GM12865 (cell line): Measurements from ENCODE around the gene PDGFA.

Experiments
- DNase-seq: peaks from one replicate; pipeline ENCODE4 v3.0.0; 2010; ENCODE audit warnings: low read depth
- H3K4me3 ChIP-seq: 2 replicates; pipeline ENCODE4 v1.5.1; 2011; ENCODE audit warnings: mild to moderate bottlenecking, low read depth, low read length, control low read depth
- CTCF ChIP-seq: IDR thresholded peaks from 2 replicates; pipeline ENCODE4 v1.5.1; 2011; ENCODE audit warnings: low read length, control low read depth, low read depth, inconsistent platforms; ENCODE audit not compliant: insufficient read depth; ENCODE audit errors: missing control alignments

The PDGFA gene

GRCh38 chr7:471191-471865 is 48.3 kb downstream of the PDGFA start:
- H3K4me3 ChIP-seq = no peak overlapping the region
- TF ChIP-seq CTCF = no peak
- DNase-seq = no peak

- DNase-seq = no peak
These were observed 50.1 kb downstream of the PDGFA start for GRCh38 chr7:469563-469961.

GRCh38 chr7:468681-469562 is 50.7 kb downstream of the PDGFA start:
- DNase-seq = no peak
- no peak overlapping the region for H3K4me3 ChIP-seq
- no peak for TF ChIP-seq CTCF

More at GRCh38 chr7:469563-469961, 50.1 kb downstream of the PDGFA start:
- H3K4me3 ChIP-seq = no peak overlapping the region
- TF ChIP-seq CTCF = no peak

DNA sequence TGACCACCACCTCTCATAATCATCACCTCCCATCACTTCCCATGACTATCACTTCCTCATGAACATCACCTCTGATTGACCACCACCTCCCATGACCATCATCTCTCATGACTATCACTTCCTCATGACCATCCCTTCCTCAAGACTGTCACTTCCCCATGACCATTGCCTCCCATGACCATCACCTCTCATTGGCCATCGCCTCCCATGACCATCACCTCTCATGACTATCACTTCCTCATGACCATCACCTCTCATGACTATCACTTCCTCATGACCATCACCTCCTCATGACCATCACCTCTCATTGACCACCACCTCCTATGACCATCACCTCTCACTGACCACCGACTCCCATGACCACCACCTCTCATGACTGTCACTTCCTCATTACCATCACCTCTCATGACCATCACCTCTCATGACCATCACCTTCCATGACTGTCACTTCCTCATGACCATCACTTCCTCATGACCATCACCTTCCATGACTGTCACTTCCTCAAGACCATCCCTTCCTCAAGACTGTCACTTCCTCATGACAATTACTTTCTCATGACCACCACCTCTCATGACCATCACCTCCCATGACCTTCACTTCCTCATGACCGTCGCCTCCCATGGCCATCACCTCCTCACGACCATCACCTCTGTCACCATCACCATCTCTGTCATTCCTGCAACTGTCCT is 51.6 kb downstream of the PDGFA start:
- no peak for TF ChIP-seq CTCF
- DNase-seq = no peak
- no peak overlapping the region for H3K4me3 ChIP-seq

DNA sequence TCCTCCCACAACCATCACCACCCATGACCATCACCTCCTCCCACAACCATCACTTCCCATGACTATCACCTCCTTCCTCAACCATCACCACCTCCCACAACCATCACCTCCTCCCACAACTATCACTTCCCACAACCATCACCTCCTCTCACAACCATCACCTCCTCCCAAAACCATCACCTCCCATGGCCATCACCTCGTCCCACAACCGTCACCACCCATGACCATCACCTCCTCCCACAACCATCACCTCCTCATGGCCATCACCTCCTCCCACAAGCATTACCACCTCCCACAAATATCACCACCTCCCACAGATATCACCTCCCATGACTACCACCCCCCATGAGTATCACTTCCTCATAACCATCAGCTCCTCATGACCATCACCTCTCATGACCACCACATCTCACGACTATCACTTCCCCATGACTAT is 52.2 kb downstream of the PDGFA start:
- no peak overlapping the region for H3K4me3 ChIP-seq
- DNase-seq = no peak

More for the DNA sequence above, 52.2 kb downstream of the PDGFA start:
- no peak for TF ChIP-seq CTCF
